ENCODE results near the gene TRERF1. TPM values are rescaled to one million over a fixed set of nuclear protein-coding genes. Genes with fewer than 3 reads are reported as not detected.
"Not testable (repeated sequence)": the region's sequence is repeated elsewhere in the genome, so short reads cannot be mapped to it uniquely, and the experiment has no call there.

Gene TRERF1
- polyA plus RNA-seq, 1 experiment, result 3.5 TPM

- POLR2A ChIA-PET, result no interaction called here
- no peak for TF ChIP-seq CTCF (IDR thresholded peaks at IDR 0.05; ENCODE audit: insufficient read depth, low read depth, low read length)
- no peak for DNase-seq (ENCODE audit: low read depth)
- Histone ChIP-seq H3K36me3 (ENCODE audit: control insufficient read depth, insufficient read depth, low read length) (no peaks in the 10 kb centered on the region), H3K4me3 (ENCODE audit: low read depth, low read length) (no peak overlapping the region), H3K27me3 (ENCODE audit: control insufficient read depth, insufficient read depth, low read length) (no peaks in the 10 kb centered on the region)
- CTCF ChIA-PET, result interaction anchor here (1.5 kb wide), 1 partner anchor 14 kb away, joined by 3 read pairs; no protein-coding TSS in a partner anchor
Measured at GRCh38 chr6:42334870-42335269, 116.9 kb downstream of the TRERF1 start.

DNA sequence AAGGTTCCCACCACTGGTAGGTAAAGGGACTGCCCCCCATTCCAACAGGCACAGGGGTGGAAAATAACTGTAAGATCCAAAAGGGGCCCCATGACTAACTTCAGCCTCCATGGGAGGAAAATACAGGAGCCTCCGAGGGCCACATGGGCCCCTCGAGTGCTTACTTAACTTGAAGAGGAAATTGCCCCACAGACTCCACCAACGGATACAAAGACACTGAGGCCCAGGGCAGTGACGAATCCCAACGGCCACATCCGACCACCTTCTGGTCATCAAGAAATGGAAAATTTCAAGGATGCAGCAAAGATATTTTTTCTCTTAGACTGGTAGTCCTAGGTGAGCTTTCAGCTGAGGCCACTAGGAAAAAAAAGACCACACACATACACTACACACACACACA is 118.1 kb downstream of the TRERF1 start:
- DNase-seq (ENCODE audit: low read depth), result no peak
- H3K27me3 ChIP-seq (ENCODE audit: control insufficient read depth, insufficient read depth, low read length), result no peaks in the 10 kb centered on the region
- ChIA-PET POLR2A (no interaction called here), CTCF (no interaction called here)
- no peak for TF ChIP-seq CTCF (IDR thresholded peaks at IDR 0.05; ENCODE audit: insufficient read depth, low read depth, low read length)
- no peaks in the 10 kb centered on the region; the same call in 1 of the 2 replicates for H3K36me3 ChIP-seq (ENCODE audit: control insufficient read depth, insufficient read depth, low read length)
- H3K4me3 ChIP-seq (ENCODE audit: low read depth, low read length), result no peak overlapping the region

DNA sequence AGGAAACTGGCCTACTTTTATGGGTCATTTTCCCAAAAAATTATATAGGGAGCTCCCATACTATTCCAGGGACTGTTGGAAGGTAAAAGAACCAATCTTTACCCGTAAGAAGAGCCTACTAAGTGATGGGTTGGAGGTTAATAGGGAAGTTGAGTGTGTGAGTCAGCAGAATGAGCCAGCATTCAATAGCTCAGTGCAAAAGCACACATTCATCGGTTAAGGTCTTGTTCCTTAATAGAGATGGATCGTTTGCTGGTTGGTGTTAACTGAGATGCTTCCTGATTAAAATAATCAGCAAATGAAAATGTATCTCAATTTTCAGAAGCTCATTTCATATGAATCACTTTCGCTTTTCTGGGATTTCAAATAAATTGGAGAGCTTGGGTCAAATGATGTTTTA is 118.8 kb downstream of the TRERF1 start:
- Histone ChIP-seq H3K36me3 (ENCODE audit: control insufficient read depth, insufficient read depth, low read length) (no peaks in the 10 kb centered on the region; the same call in 1 of the 2 replicates), H3K4me3 (ENCODE audit: low read depth, low read length) (no peak overlapping the region), H3K27me3 (ENCODE audit: control insufficient read depth, insufficient read depth, low read length) (no peaks in the 10 kb centered on the region)
- CTCF ChIA-PET, result interaction anchor here (1.1 kb wide), 1 partner anchor 215 kb away, joined by 3 read pairs; no protein-coding TSS in a partner anchor
- DNase-seq (ENCODE audit: low read depth), result no peak
- POLR2A ChIA-PET, result no interaction called here
- TF ChIP-seq CTCF (IDR thresholded peaks at IDR 0.05; ENCODE audit: insufficient read depth, low read depth, low read length), result no peak

GRCh38 chr6:42331019-42331418 is 120.7 kb downstream of the TRERF1 start:
- Histone ChIP-seq H3K36me3 (ENCODE audit: control insufficient read depth, insufficient read depth, low read length) (no peaks in the 10 kb centered on the region; the same call in 1 of the 2 replicates), H3K4me3 (ENCODE audit: low read depth, low read length) (no peak overlapping the region), H3K27me3 (ENCODE audit: control insufficient read depth, insufficient read depth, low read length) (no peaks in the 10 kb centered on the region)
- no peak for TF ChIP-seq CTCF (IDR thresholded peaks at IDR 0.05; ENCODE audit: insufficient read depth, low read depth, low read length)
- CTCF ChIA-PET, result no interaction called here
- POLR2A ChIA-PET, result no interaction called here
- no peak for DNase-seq (ENCODE audit: low read depth)

DNA sequence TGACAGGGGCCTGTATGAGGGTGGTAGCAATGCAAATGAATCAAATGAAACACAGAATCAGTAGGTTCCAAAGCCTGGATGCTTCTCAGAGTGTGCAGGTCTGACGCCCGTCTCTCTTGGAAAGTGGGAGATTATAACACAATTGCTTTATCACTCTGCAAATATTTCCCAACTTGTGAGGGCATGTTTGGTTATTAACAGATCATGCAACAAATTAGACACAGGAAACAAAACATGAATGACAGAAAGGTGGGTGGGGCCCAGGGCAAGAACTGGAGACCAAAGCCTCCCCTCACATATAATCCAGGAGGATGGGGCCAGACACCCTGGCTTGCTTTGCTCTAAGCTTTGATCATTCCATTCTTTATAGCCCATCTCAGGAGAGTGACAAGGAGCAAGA is 125.5 kb downstream of the TRERF1 start:
- Histone ChIP-seq H3K27me3 (ENCODE audit: control insufficient read depth, insufficient read depth, low read length) (no peaks in the 10 kb centered on the region), H3K36me3 (ENCODE audit: control insufficient read depth, insufficient read depth, low read length) (no peaks in the 10 kb centered on the region; the same call in 1 of the 2 replicates), H3K4me3 (ENCODE audit: low read depth, low read length) (no peak overlapping the region)
- TF ChIP-seq CTCF (IDR thresholded peaks at IDR 0.05; ENCODE audit: insufficient read depth, low read depth, low read length), result no peak
- ChIA-PET POLR2A (no interaction called here), CTCF (no interaction called here)
- DNase-seq (ENCODE audit: low read depth), result no peak

DNA sequence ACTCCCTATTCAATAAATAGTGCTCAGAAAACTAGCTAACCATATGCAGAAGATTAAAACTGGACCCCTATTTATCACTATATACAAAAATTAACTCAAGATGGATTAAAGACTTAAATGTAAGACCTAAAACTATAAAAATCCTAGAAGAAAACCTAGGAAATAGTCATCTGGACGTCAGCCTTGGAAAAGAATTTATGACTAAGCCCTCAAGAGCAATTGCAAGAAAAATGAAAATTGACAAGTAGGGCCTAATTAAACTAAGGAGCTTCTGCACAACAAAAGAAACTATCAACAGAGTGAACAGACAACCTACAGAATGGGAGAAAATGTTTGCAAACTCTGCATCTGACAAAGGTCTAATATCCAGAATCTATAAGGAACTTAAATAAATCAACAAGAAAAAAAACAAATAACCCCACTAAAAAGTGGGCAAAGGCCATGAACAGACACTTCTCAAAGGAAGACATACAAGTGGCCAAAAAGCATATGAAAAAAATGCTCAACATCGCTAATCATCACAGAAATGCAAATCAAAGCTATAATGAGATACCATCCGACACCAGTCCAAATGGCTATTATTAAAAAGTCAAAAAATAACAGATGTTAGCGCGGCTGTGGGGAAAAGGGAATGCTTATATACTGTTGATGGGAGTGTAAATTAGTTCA is 126.9 kb downstream of the TRERF1 start:
- POLR2A ChIA-PET; H3K27me3 ChIP-seq (ENCODE audit: control insufficient read depth, insufficient read depth, low read length); DNase-seq (ENCODE audit: low read depth); H3K4me3 ChIP-seq (ENCODE audit: low read depth, low read length); H3K36me3 ChIP-seq (ENCODE audit: control insufficient read depth, insufficient read depth, low read length): not testable (repeated sequence)
- CTCF ChIA-PET, result interaction anchor here (1.0 kb wide), 1 partner anchor 223 kb away, joined by 3 read pairs; no protein-coding TSS in a partner anchor
